CD8-positive, alpha-beta memory T cell (primary cell): Measurements from ENCODE around the gene UMPS. TPM values are rescaled to one million over a fixed set of nuclear protein-coding genes. Genes with fewer than 3 reads are reported as not detected.

Experiments
- CTCF ChIA-PET: fragments of 350-600 bp; sonication (Branson Sonifier 250); formaldehyde crosslinking; loops from one replicate; lab custom pipeline; 2021; ENCODE audit warnings: antibody characterized with exemption; lab: Charles Lee
- POLR2A ChIA-PET: fragments of 350-600 bp; sonication (Branson Sonifier 250); formaldehyde crosslinking; loops from one replicate; lab custom pipeline; 2021; ENCODE audit warnings: antibody characterized with exemption; lab: Charles Lee
- DNase-seq, 5 donors: peaks; one replicate each; pipeline versions ENCODE4 v3.0.0 to v3.0.0-alpha.2; 2020 to 2022; ENCODE audit warnings: mixed read lengths in 1 of 5
- H3K27ac ChIP-seq: one replicate; pipeline ENCODE4 v1.7.0; 2013; ENCODE audit warnings: low read depth, mild to moderate bottlenecking, low read length, moderate library complexity
- H3K27me3 ChIP-seq: 2 replicates; pipeline ENCODE4 v1.7.0; 2013; ENCODE audit warnings: low read length, mild to moderate bottlenecking; ENCODE audit not compliant: insufficient read depth, poor library complexity, severe bottlenecking
- H3K36me3 ChIP-seq: 2 replicates; pipeline ENCODE4 v1.7.0; 2013; ENCODE audit warnings: mild to moderate bottlenecking, low read length, moderate library complexity; ENCODE audit not compliant: insufficient read depth
- H3K4me1 ChIP-seq: 2 replicates; pipeline ENCODE4 v1.7.0; 2013; ENCODE audit warnings: mild to moderate bottlenecking, low read length, moderate library complexity; ENCODE audit not compliant: insufficient read depth
- H3K4me3 ChIP-seq: 2 replicates; pipeline ENCODE4 v1.7.0; 2013; ENCODE audit warnings: mild to moderate bottlenecking, low read length
- H3K9me3 ChIP-seq: 2 replicates; pipeline ENCODE4 v1.7.0; 2013; ENCODE audit warnings: mild to moderate bottlenecking, low read length
- H3K27ac Mint-ChIP-seq, 8 donors: one replicate each; pipeline ENCODE4 v1.8.0; 2020 to 2021; ENCODE audit warnings: mixed read lengths in 8 of 8, mild to moderate bottlenecking in 6 of 8, inconsistent platforms in 3 of 8, moderate library complexity in 3 of 8
- H3K27me3 Mint-ChIP-seq, 2 donors: one replicate each; pipeline ENCODE4 v1.8.0; 2020 to 2021; ENCODE audit warnings: mixed read lengths in 2 of 2, mild to moderate bottlenecking in 1 of 2, moderate library complexity in 1 of 2
- H3K36me3 Mint-ChIP-seq, 3 donors: one replicate each; pipeline ENCODE4 v1.8.0; 2020 to 2021; ENCODE audit warnings: mixed read lengths in 3 of 3, inconsistent platforms in 1 of 3, mild to moderate bottlenecking in 1 of 3
- H3K4me1 Mint-ChIP-seq, 3 donors: one replicate each; pipeline ENCODE4 v1.8.0; 2020 to 2021; ENCODE audit warnings: mixed read lengths in 3 of 3, inconsistent platforms in 1 of 3, mild to moderate bottlenecking in 1 of 3
- H3K4me3 Mint-ChIP-seq, 7 donors: one replicate each; pipeline ENCODE4 v1.8.0; 2020 to 2021; ENCODE audit warnings: mixed read lengths in 7 of 7, mild to moderate bottlenecking in 6 of 7, moderate library complexity in 4 of 7, inconsistent platforms in 2 of 7
- H3K9me3 Mint-ChIP-seq, 5 donors: one replicate each; pipeline ENCODE4 v1.8.0; 2020 to 2022; ENCODE audit warnings: mixed read lengths in 5 of 5, mild to moderate bottlenecking in 3 of 5, moderate library complexity in 2 of 5, inconsistent platforms in 1 of 5
- polyA plus RNA-seq: library from polyadenylated mRNA; unstranded; fragments of 300-500 nt; fragmentation: Illumina TruSeq; gene quantifications from one replicate; pipeline ENCODE4 v1.2.3, GENCODE V29; 2021
- total RNA-seq, 2 experiments: library from RNA; stranded (reverse); gene quantifications; one replicate each; pipeline ENCODE4 v1.2.3, GENCODE V29; 2021

UMPS gene
- total and polyA plus RNA-seq, 3 experiments from 2014 or later, result 26.4 to 74.1 (median 65.2) TPM

DNA sequence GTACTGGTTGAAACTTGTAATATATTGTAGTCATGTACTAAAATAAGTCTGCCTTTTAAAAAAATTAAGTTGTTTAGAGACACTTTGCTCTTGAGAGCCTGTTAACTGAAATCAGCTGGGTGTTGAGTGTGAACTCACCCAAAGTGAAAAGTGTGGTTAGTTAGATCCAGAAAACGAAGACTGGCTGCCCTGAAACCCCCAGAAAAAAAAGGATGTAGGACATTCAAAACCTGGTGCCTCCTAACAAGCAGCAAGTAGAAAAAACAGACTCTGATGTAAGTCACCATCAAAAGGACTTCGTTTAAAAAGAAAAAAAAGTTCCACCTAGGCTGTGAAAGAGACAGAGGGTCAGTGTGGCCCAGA, 40.8 kb downstream of the UMPS start:
- Histone ChIP-seq H3K36me3 (no peaks in the 10 kb centered on the region), H3K27me3 (no peaks in the 10 kb centered on the region), H3K4me3 (no peak overlapping the region), H3K4me1 (no peaks in the 10 kb centered on the region), H3K27ac (no peak overlapping the region), H3K9me3 (no peaks in the 10 kb centered on the region)
- H3K4me3 Mint-ChIP-seq, result no peak overlapping the region
- CTCF ChIA-PET, result interaction anchor here (1.4 to 1.8 kb wide), 4 partner anchors 10 to 130 kb away, joined by 5 to 10 read pairs (median 7); no protein-coding TSS in a partner anchor
- H3K27me3 Mint-ChIP-seq, result peaks cover 13 to 49% of the 10 kb centered on the region in 2 donors
- H3K27ac Mint-ChIP-seq, result no peak overlapping the region
- no peak for DNase-seq
- no peaks in the 10 kb centered on the region for H3K36me3 Mint-ChIP-seq
- POLR2A ChIA-PET, result no interaction called here
- H3K9me3 Mint-ChIP-seq, result no peaks in the 10 kb centered on the region
- no peaks in the 10 kb centered on the region for H3K4me1 Mint-ChIP-seq

GRCh38 chr3:124772081-124772831, 42.0 kb downstream of the UMPS start:
- Mint-ChIP-seq H3K36me3 (no peaks in the 10 kb centered on the region), H3K27me3 (peaks cover 13 to 47% of the 10 kb centered on the region in 2 donors), H3K4me3 (no peak overlapping the region), H3K9me3 (no peaks in the 10 kb centered on the region), H3K27ac (peak overlapping the region in 1 of 8 donors; percentile 6), H3K4me1 (no peaks in the 10 kb centered on the region)
- H3K9me3 ChIP-seq, result no peaks in the 10 kb centered on the region
- no peaks in the 10 kb centered on the region for H3K4me1 ChIP-seq
- POLR2A ChIA-PET, result interaction anchor here (0.7 kb wide), 1 partner anchor 129 kb away, joined by 5 read pairs; no protein-coding TSS in a partner anchor
- H3K4me3 ChIP-seq, result no peak overlapping the region
- no peak for DNase-seq
- no peaks in the 10 kb centered on the region for H3K36me3 ChIP-seq
- no peak overlapping the region for H3K27ac ChIP-seq
- CTCF ChIA-PET, result interaction anchor here (1.2 to 1.6 kb wide), 3 partner anchors 9 to 12 kb away, joined by 3 to 9 read pairs (median 5); no protein-coding TSS in a partner anchor
- H3K27me3 ChIP-seq, result no peaks in the 10 kb centered on the region

DNA sequence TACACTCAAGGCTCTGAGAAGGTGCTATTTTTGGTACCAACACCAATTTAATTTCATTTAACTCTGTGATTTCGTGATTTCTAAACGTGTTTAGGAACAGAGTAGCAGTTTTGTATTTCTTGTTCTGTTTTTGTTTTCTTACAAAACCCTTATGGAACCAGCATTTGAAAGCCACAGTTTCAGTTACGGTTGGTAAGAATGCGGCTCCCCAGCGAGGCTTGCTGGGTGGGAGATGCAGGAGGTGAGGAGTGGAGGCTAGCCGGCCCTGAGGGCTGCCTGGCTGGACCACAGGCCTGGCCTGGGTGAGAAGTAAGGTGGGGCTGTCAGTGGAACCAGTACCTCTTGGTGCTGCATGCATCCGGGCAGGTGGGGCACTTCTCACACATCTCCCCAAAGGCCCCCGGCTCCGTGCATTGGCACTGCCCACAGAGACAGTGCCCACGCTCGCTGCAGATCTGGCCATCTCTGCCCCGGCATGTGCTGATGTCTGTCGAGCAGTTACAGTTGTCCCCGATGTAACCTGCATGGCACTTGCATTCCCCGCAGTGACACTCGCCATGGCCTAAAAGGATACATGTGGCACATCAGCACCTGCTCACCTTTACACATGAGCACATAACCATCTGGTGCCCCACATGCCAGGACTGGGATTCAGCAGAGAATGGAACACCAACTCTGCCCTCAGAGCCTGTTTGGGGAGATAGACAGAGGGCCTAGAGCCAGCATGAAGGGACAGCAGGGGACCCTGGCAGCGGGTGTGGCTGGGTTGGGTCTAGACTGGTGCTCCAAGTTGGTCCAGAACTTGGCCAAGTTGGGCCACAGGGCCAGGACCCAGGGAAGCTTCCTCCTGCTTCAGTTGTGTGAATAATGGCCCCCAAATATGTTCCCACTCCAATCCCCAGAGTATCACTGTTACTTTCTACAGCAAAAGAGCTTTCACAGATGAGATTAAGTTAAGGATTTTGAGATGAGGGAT, 43.4 kb downstream of the UMPS start:
- Histone ChIP-seq H3K9me3 (no peaks in the 10 kb centered on the region), H3K36me3 (no peaks in the 10 kb centered on the region), H3K4me1 (no peaks in the 10 kb centered on the region), H3K4me3 (no peak overlapping the region), H3K27me3 (no peaks in the 10 kb centered on the region), H3K27ac (no peak overlapping the region)
- Mint-ChIP-seq H3K27me3 (peaks cover 22 to 41% of the 10 kb centered on the region in 2 donors), H3K27ac (no peak overlapping the region), H3K36me3 (no peaks in the 10 kb centered on the region), H3K4me3 (no peak overlapping the region), H3K4me1 (no peaks in the 10 kb centered on the region), H3K9me3 (no peaks in the 10 kb centered on the region)
- ChIA-PET CTCF (no interaction called here), POLR2A (interaction anchor here (0.7 kb wide), 1 partner anchor 128 kb away, joined by 5 read pairs; no protein-coding TSS in a partner anchor)
- DNase-seq, result no peak

DNA sequence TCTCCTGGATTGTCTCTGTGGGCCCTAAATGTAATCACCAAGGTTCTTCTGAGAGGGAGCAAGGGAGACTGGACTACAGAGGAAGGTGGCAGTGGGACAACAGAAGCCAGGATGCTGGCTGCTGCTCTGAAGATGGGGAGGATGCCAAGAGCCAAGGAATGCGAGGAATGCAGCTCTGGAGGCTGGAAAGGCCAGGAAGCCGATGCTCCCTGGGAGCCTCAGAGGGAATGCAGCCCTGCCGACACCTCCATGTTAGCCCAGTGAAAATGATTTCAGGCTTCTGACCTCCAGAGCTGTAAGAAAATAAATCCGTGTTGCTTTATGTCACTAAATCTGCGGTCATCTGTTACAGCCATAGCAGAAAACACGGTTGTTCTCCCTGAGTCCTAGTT, 44.1 kb downstream of the UMPS start:
- H3K27ac ChIP-seq, result no peak overlapping the region
- H3K27me3 ChIP-seq, result no peaks in the 10 kb centered on the region
- ChIA-PET POLR2A (no interaction called here), CTCF (no interaction called here)
- H3K4me3 Mint-ChIP-seq, result no peak overlapping the region
- no peaks in the 10 kb centered on the region for H3K36me3 Mint-ChIP-seq
- no peaks in the 10 kb centered on the region for H3K9me3 Mint-ChIP-seq
- no peaks in the 10 kb centered on the region for H3K4me1 ChIP-seq
- peaks cover 24 to 41% of the 10 kb centered on the region in 2 donors for H3K27me3 Mint-ChIP-seq
- H3K4me3 ChIP-seq, result no peak overlapping the region
- no peaks in the 10 kb centered on the region for H3K36me3 ChIP-seq
- no peak for DNase-seq
- no peak overlapping the region for H3K27ac Mint-ChIP-seq
- H3K4me1 Mint-ChIP-seq, result no peaks in the 10 kb centered on the region
- H3K9me3 ChIP-seq, result no peaks in the 10 kb centered on the region

- DNase-seq, result no peak
- H3K36me3 Mint-ChIP-seq, result no peaks in the 10 kb centered on the region
- Histone ChIP-seq H3K27me3 (no peaks in the 10 kb centered on the region), H3K4me3 (no peak overlapping the region), H3K9me3 (no peaks in the 10 kb centered on the region), H3K4me1 (no peaks in the 10 kb centered on the region), H3K27ac (no peak overlapping the region), H3K36me3 (no peaks in the 10 kb centered on the region)
- ChIA-PET POLR2A (no interaction called here), CTCF (no interaction called here)
- no peaks in the 10 kb centered on the region for H3K9me3 Mint-ChIP-seq
- H3K4me1 Mint-ChIP-seq, result no peaks in the 10 kb centered on the region
- H3K27me3 Mint-ChIP-seq, result peaks cover 24 to 38% of the 10 kb centered on the region in 2 donors
- peak overlapping the region in 1 of 8 donors; percentile 1 for H3K27ac Mint-ChIP-seq
- H3K4me3 Mint-ChIP-seq, result no peak overlapping the region
Measured at GRCh38 chr3:124774841-124775402, 44.7 kb downstream of the UMPS start.

- H3K36me3 Mint-ChIP-seq, result no peaks in the 10 kb centered on the region
- peaks cover 3 to 6% (median 4%) of the 10 kb centered on the region in 3 donors for H3K4me1 Mint-ChIP-seq
- H3K9me3 ChIP-seq, result no peaks in the 10 kb centered on the region
- H3K27ac ChIP-seq, result no peak overlapping the region
- no peak overlapping the region for H3K4me3 ChIP-seq
- H3K27me3 ChIP-seq, result no peaks in the 10 kb centered on the region
- ChIA-PET CTCF (no interaction called here), POLR2A (no interaction called here)
- no peaks in the 10 kb centered on the region for H3K4me1 ChIP-seq
- peaks cover 25 to 39% of the 10 kb centered on the region in 2 donors for H3K27me3 Mint-ChIP-seq
- no peaks in the 10 kb centered on the region for H3K9me3 Mint-ChIP-seq
- DNase-seq, result no peak
- no peak overlapping the region for H3K27ac Mint-ChIP-seq
- H3K4me3 Mint-ChIP-seq, result no peak overlapping the region
- no peaks in the 10 kb centered on the region for H3K36me3 ChIP-seq
Measured at GRCh38 chr3:124775877-124776276, 45.6 kb downstream of the UMPS start.

GRCh38 chr3:124776856-124777255, 46.6 kb downstream of the UMPS start:
- no peaks in the 10 kb centered on the region for H3K9me3 Mint-ChIP-seq
- POLR2A ChIA-PET, result no interaction called here
- CTCF ChIA-PET, result no interaction called here

More at GRCh38 chr3:124776856-124777255, 46.6 kb downstream of the UMPS start:
- Mint-ChIP-seq H3K4me1 (peaks cover 5 to 7% (median 5%) of the 10 kb centered on the region in 3 donors), H3K27ac (no peak overlapping the region), H3K27me3 (peaks cover 23 to 34% of the 10 kb centered on the region in 2 donors), H3K4me3 (no peak overlapping the region), H3K36me3 (no peaks in the 10 kb centered on the region)
- no peak for DNase-seq
- H3K4me3 ChIP-seq, result no peak overlapping the region
- no peak overlapping the region for H3K27ac ChIP-seq
- no peaks in the 10 kb centered on the region for H3K27me3 ChIP-seq
- H3K36me3 ChIP-seq, result no peaks in the 10 kb centered on the region
- no peaks in the 10 kb centered on the region for H3K9me3 ChIP-seq
- H3K4me1 ChIP-seq, result no peaks in the 10 kb centered on the region
